Thoracic aorta (tissue), 2 donors: ENCODE measurements around the gene DLX1. TPM values are rescaled to one million over a fixed set of nuclear protein-coding genes. Genes with fewer than 3 reads are reported as not detected.

ENCODE experiments used
- ATAC-seq: fragments of 150-250 bp; one replicate; pipeline ENCODE4 v1.8.0; 2017; ENCODE audit warnings: low read depth; ENCODE audit not compliant: insufficient number of reproducible peaks, low FRiP score
- DNase-seq: peaks from one replicate; pipeline ENCODE4 v3.0.0-alpha.2; 2020; ENCODE audit warnings: low spot score
- H3K27ac ChIP-seq, 2 donors: fragments of 200-600 bp; sonication (generic); 1 replicate in 1 of 2; 2 replicates in 1 of 2; pipeline ENCODE4 v1.5.1; 2016; ENCODE audit warnings: mild to moderate bottlenecking in 2 of 2, moderate library complexity in 2 of 2
- H3K27me3 ChIP-seq: fragments of 200-600 bp; sonication (generic); replicated peaks from 2 replicates; pipeline ENCODE4 v1.6.0; 2016; ENCODE audit warnings: mild to moderate bottlenecking; ENCODE audit not compliant: insufficient read depth
- H3K36me3 ChIP-seq: fragments of 200-600 bp; sonication (generic); one replicate; pipeline ENCODE4 v1.5.1; 2016
- H3K4me1 ChIP-seq, 2 donors: fragments of 200-600 bp; sonication (generic); 1 replicate in 1 of 2; 2 replicates in 1 of 2; pipeline versions ENCODE4 v1.5.1 to v1.6.0; 2016; ENCODE audit warnings: low read depth in 2 of 2, mild to moderate bottlenecking in 1 of 2; ENCODE audit not compliant: control insufficient read depth in 1 of 2
- H3K4me3 ChIP-seq: fragments of 200-600 bp; sonication (generic); 2 replicates; pipeline ENCODE4 v1.5.1; 2016; ENCODE audit warnings: mild to moderate bottlenecking
- H3K9me3 ChIP-seq: fragments of 200-600 bp; sonication (generic); 2 replicates; pipeline ENCODE4 v1.5.1; 2016
- total RNA-seq, 2 donors: library from RNA; depleted of rRNA; stranded (reverse); fragments of >200 nt; gene quantifications; one replicate each; pipeline versions ENCODE4 v1.1.0 to v1.2.3, GENCODE V29; 2016
- TF ChIP-seq, protein P1 (sequence below): fragments of 200-600 bp; sonication (generic); IDR thresholded peaks from one replicate; pipeline ENCODE4 v1.5.1; 2019; ENCODE audit warnings: antibody characterized with exemption

The DLX1 gene
- total RNA-seq, 2 donors from 2014 or later, result 0.68 to 0.92 TPM

DNA sequence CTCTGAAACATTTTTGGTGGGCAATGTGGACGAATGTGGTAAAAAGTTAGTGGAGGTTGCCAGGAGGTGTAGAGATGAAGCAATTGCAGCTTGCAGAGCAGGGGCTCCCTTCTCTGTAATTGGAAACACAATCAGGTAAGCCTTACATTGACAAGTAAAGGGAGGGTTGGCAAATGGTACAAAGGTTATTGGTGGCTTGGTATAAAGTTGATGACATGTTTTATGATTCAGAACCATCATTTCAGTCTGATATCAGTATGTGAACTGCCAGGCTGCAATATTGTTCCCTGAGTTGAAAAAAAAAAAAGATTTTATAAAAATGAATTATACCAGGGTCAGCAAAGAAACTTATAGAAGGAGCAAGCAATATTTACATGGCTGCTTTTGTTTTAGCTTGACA, 14.4 kb upstream of the DLX1 start:
- no peak for ATAC-seq
- Histone ChIP-seq H3K4me1 (no peaks in the 10 kb centered on the region), H3K27ac (no peak overlapping the region), H3K9me3 (no peaks in the 10 kb centered on the region), H3K27me3 (no peaks in the 10 kb centered on the region), H3K36me3 (no peaks in the 10 kb centered on the region), H3K4me3 (no peak overlapping the region)
- DNase-seq, result no peak
- TF ChIP-seq, protein P1, sequence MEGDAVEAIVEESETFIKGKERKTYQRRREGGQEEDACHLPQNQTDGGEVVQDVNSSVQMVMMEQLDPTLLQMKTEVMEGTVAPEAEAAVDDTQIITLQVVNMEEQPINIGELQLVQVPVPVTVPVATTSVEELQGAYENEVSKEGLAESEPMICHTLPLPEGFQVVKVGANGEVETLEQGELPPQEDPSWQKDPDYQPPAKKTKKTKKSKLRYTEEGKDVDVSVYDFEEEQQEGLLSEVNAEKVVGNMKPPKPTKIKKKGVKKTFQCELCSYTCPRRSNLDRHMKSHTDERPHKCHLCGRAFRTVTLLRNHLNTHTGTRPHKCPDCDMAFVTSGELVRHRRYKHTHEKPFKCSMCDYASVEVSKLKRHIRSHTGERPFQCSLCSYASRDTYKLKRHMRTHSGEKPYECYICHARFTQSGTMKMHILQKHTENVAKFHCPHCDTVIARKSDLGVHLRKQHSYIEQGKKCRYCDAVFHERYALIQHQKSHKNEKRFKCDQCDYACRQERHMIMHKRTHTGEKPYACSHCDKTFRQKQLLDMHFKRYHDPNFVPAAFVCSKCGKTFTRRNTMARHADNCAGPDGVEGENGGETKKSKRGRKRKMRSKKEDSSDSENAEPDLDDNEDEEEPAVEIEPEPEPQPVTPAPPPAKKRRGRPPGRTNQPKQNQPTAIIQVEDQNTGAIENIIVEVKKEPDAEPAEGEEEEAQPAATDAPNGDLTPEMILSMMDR, result no peak

DNA sequence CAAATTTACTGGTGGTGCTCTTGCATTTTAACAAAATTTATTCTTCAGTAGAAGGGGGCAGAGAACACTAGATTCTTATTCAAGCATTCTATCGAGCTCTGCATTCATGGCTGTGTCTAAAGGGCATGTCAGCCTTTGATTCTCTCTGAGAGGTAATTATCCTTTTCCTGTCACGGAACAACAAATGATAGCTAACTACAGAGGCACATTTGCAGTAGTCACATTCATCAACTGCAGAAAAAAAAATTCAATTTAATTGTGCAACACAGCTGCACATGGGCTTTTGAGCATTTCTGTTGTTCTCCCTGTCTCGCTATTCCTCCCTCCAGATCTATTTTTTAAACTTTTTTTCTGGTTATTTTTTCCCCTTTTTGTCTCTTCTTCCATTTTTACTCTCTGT, 13.0 kb upstream of the DLX1 start:
- Histone ChIP-seq H3K27ac (no peak overlapping the region), H3K4me1 (no peaks in the 10 kb centered on the region), H3K4me3 (no peak overlapping the region), H3K36me3 (no peaks in the 10 kb centered on the region), H3K9me3 (no peaks in the 10 kb centered on the region), H3K27me3 (no peaks in the 10 kb centered on the region)
- TF ChIP-seq, protein P1, result no peak
- no peak for DNase-seq
- no peak for ATAC-seq

DNA sequence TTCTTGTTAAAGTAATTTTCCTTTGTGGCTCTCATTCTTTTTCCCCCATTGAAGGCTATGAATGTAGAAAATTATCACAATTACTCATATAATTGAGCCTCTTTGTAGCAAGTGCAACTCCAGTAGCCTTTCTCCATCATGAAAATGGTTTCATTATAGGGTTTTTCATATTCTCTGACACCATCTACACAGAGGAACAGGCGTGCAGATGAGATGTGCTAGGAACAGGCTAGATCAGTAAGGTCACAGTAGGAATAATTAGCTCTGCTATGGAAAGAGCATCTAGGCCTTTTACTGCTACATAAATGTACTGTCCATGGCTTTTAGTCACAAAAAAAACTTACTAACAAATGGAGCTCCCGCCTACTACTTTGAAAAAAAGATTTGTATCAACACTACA, 12.6 kb upstream of the DLX1 start:
- ATAC-seq (no peak), DNase-seq (no peak)
- H3K9me3 ChIP-seq, result no peaks in the 10 kb centered on the region
- TF ChIP-seq, protein P1, result no peak
- no peak overlapping the region for H3K4me3 ChIP-seq
- H3K27ac ChIP-seq, result no peak overlapping the region
- H3K27me3 ChIP-seq, result no peaks in the 10 kb centered on the region
- no peaks in the 10 kb centered on the region for H3K4me1 ChIP-seq
- no peaks in the 10 kb centered on the region for H3K36me3 ChIP-seq

DNA sequence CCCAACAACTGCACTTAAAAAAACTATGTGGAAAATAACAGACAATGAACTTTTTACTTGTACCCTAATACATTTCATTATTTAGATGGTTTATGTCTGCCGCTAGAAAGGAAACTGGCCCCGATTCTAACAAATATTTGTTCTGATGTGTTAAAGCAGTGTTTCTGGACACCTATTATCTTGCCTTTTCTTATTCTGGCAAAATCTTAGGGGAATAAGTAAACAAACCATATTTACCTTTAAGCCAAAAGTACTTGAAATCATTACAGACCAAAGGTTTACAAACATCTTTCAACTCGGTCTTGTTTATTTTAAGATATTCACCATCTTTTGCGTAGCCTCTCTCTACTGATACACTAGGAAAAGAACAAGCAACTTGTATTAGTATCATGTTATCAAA, 11.8 kb upstream of the DLX1 start:
- TF ChIP-seq, protein P1, result no peak
- no peaks in the 10 kb centered on the region for H3K36me3 ChIP-seq
- no peak overlapping the region for H3K4me3 ChIP-seq
- DNase-seq (no peak), ATAC-seq (no peak)
- no peaks in the 10 kb centered on the region for H3K27me3 ChIP-seq
- no peak overlapping the region for H3K27ac ChIP-seq
- no peaks in the 10 kb centered on the region for H3K4me1 ChIP-seq
- H3K9me3 ChIP-seq, result no peaks in the 10 kb centered on the region

DNA sequence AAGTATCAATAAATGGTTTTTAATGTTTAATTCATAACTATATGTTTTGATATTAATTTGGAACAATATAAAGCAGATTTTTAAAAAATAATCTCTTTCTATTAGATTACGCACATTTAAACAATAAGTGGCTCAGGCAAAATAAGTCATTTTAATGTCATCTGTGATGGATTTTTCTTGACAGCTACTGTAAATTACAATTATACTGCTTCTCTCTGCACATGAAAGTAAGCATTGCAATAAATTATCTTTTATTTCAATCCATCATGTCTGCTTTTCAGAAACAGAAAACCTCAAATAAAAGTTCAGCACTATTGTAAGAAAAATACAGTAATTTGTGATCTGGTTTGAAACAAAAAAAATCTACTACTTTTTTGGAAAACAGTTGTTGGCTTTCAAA, 11.1 kb upstream of the DLX1 start:
- no peaks in the 10 kb centered on the region for H3K27me3 ChIP-seq

More for the DNA sequence above, 11.1 kb upstream of the DLX1 start:
- no peak for DNase-seq
- TF ChIP-seq, protein P1, result no peak
- ATAC-seq, result no peak
- H3K27ac ChIP-seq, result no peak overlapping the region
- no peaks in the 10 kb centered on the region for H3K9me3 ChIP-seq
- no peak overlapping the region for H3K4me3 ChIP-seq
- no peaks in the 10 kb centered on the region for H3K4me1 ChIP-seq
- H3K36me3 ChIP-seq, result no peaks in the 10 kb centered on the region
